ENCODE measurements around the gene TMTC1. TPM values are rescaled to one million over a fixed set of nuclear protein-coding genes. Genes with fewer than 3 reads are reported as not detected.

The TMTC1 gene
- total RNA-seq, 2 donors from 2014 or later = 76.3 to 160 TPM

DNA sequence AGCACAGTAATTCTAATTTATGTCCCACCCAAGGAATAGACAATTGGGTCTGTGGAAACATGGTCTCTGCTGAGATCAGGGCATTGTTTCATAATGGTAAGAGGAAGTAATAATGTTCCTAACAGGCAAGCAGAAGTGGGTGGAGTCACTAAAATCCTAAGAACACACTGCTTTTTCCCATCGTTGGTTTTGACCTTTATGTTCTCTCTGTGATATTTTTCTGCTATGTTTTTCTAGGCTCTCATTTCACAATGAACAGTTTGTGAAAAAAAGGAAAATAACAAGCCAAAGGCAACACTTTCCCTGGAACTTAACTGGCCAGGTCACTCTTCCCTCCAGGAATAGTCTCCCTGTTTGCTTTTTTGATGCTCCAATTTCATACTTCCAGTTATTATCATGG, 205.7 kb downstream of the TMTC1 start:
- peak overlapping the region in 1 of 2 donors; percentile 1 for H3K27ac ChIP-seq
- H3K36me3 ChIP-seq = no peaks in the 10 kb centered on the region
- ATAC-seq (ENCODE audit: insufficient number of reproducible peaks, low FRiP score, low read depth) = no peak
- TF ChIP-seq, protein P1, sequence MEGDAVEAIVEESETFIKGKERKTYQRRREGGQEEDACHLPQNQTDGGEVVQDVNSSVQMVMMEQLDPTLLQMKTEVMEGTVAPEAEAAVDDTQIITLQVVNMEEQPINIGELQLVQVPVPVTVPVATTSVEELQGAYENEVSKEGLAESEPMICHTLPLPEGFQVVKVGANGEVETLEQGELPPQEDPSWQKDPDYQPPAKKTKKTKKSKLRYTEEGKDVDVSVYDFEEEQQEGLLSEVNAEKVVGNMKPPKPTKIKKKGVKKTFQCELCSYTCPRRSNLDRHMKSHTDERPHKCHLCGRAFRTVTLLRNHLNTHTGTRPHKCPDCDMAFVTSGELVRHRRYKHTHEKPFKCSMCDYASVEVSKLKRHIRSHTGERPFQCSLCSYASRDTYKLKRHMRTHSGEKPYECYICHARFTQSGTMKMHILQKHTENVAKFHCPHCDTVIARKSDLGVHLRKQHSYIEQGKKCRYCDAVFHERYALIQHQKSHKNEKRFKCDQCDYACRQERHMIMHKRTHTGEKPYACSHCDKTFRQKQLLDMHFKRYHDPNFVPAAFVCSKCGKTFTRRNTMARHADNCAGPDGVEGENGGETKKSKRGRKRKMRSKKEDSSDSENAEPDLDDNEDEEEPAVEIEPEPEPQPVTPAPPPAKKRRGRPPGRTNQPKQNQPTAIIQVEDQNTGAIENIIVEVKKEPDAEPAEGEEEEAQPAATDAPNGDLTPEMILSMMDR (IDR thresholded peaks at IDR 0.05) = no peak
- peaks cover 23 to 41% of the 10 kb centered on the region in 2 donors for H3K4me1 ChIP-seq (ENCODE audit: control insufficient read depth in 1 of 2, low read depth in 2 of 2)
- no peak overlapping the region for H3K4me3 ChIP-seq
- H3K9me3 ChIP-seq = no peaks in the 10 kb centered on the region
- no peak for DNase-seq (ENCODE audit: low spot score)
- H3K27me3 ChIP-seq (replicated peaks; ENCODE audit: insufficient read depth) = no peaks in the 10 kb centered on the region

DNA sequence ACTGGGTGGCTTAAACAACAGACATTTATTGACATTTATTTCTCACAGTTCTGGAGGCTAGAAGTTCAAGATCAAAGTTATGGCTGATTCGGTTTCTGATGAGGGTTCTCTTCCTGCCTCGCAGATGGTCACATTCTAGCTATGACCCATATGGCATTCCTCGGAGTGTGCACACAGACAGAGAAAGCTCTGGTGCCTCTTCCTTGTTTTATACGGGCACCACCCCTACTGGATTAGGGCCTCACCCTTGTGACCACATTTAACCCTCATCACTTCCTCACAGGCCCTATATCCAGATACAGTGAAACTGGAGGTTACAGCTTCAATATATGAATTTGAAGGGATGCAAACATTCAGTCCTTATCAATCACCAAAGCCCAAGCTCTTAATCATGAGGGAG, 209.2 kb downstream of the TMTC1 start:
- Histone ChIP-seq H3K4me1 (ENCODE audit: control insufficient read depth in 1 of 2, low read depth in 2 of 2) (peaks cover 10 to 17% of the 10 kb centered on the region in 2 donors), H3K4me3 (no peak overlapping the region), H3K27me3 (replicated peaks; ENCODE audit: insufficient read depth) (no peaks in the 10 kb centered on the region), H3K9me3 (no peaks in the 10 kb centered on the region), H3K27ac (no peak overlapping the region), H3K36me3 (no peaks in the 10 kb centered on the region)
- TF ChIP-seq, protein P1 (IDR thresholded peaks at IDR 0.05) = no peak
- ATAC-seq (ENCODE audit: insufficient number of reproducible peaks, low FRiP score, low read depth) = no peak
- DNase-seq (ENCODE audit: low spot score) = no peak

DNA sequence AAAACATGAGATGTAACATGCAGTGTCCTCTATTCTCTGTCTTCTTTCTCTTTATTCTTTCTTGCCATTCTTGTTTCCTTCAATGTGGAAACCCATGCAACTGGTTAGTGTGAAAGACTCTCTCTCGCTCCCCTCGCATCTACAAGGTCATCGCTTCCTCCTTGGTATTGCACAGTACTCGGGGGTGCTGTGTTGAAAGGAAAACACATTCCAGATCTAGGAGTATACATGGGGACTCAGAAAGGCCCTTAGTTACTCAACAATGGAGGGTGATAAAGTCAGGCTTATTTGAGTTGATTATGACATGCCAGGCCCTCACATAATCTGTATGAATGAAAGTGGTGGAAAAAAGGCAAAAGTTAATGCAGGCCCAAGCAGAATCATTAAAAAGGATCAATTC, 210.8 kb downstream of the TMTC1 start:
- no peak overlapping the region for H3K4me3 ChIP-seq
- DNase-seq (ENCODE audit: low spot score) = no peak
- TF ChIP-seq, protein P1 (IDR thresholded peaks at IDR 0.05) = no peak

DNA sequence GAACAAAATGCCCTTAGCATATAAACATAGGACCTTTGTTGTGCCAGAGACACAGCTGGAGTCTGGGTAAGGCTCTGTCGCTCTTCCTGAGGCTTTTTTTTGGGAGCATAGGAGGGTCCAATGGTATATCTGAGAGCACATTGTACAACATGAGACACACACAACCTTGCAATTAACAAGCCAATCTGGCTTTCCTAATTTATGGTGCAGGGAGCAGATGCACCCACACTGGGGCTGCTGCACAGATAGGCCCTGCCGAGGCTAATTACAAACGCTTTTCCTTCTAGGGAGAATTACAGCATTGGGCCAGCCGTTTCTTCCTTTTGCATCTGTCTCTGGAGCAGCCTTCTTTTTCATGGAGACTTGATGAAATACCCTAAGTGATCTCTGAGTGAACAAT, 211.3 kb downstream of the TMTC1 start:
- Histone ChIP-seq H3K4me3 (no peak overlapping the region), H3K36me3 (no peaks in the 10 kb centered on the region), H3K27ac (no peak overlapping the region), H3K4me1 (ENCODE audit: control insufficient read depth in 1 of 2, low read depth in 2 of 2) (peaks cover 0 to 4% of the 10 kb centered on the region in 2 donors), H3K27me3 (replicated peaks; ENCODE audit: insufficient read depth) (no peaks in the 10 kb centered on the region), H3K9me3 (no peaks in the 10 kb centered on the region)
- TF ChIP-seq, protein P1 (IDR thresholded peaks at IDR 0.05) = no peak
- no peak for DNase-seq (ENCODE audit: low spot score)
- ATAC-seq (ENCODE audit: insufficient number of reproducible peaks, low FRiP score, low read depth) = no peak

More for the DNA sequence above, 210.8 kb downstream of the TMTC1 start:
- Histone ChIP-seq H3K27ac (no peak overlapping the region), H3K27me3 (replicated peaks; ENCODE audit: insufficient read depth) (no peaks in the 10 kb centered on the region), H3K4me1 (ENCODE audit: control insufficient read depth in 1 of 2, low read depth in 2 of 2) (peaks cover 4 to 9% of the 10 kb centered on the region in 2 donors), H3K36me3 (no peaks in the 10 kb centered on the region), H3K9me3 (no peaks in the 10 kb centered on the region)
- ATAC-seq (ENCODE audit: insufficient number of reproducible peaks, low FRiP score, low read depth) = no peak

DNA sequence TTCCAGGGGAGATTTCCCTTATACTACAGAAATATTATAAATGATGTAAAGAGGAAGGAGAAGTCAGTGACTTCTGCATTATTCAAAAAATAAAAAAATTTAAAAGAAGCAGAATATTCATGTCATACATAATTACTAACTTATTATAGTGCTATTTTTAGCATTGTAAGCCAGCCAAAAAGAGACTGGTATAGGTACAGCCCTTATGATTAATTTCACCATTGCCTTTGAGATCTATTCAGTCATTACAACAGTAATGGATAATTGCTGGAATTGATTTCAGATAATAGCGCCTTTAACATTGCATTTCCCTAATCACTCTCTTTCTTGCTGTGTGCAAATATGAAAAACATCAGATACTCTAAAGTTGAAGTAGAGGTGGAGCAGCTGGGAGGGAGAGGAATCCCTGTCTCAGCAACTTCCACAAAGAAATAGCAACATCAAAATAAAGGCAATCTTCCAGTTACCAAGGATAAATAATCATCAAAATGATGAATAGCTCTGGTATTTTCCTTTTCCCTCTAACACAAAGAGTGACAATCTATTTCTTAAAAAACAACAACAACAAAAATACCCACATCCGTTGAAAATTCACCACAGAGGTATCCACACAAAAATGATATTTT, 214.5 kb downstream of the TMTC1 start:
- DNase-seq (ENCODE audit: low spot score) (no peak), ATAC-seq (ENCODE audit: insufficient number of reproducible peaks, low FRiP score, low read depth) (no peak)
- H3K4me1 ChIP-seq (ENCODE audit: control insufficient read depth in 1 of 2, low read depth in 2 of 2) = peaks cover 3 to 5% of the 10 kb centered on the region in 2 donors
- no peak overlapping the region for H3K4me3 ChIP-seq
- no peaks in the 10 kb centered on the region for H3K9me3 ChIP-seq
- H3K27ac ChIP-seq = no peak overlapping the region
- TF ChIP-seq, protein P1 (IDR thresholded peaks at IDR 0.05) = no peak
- H3K27me3 ChIP-seq (replicated peaks; ENCODE audit: insufficient read depth) = no peaks in the 10 kb centered on the region
- no peaks in the 10 kb centered on the region for H3K36me3 ChIP-seq
